Fibroblast of upper back skin (primary cell): Measurements from ENCODE around the gene FOCAD.

Experiments
- DNase-seq: peaks from one replicate; pipeline ENCODE4 v3.0.0-alpha.2; 2013

FOCAD gene

DNA sequence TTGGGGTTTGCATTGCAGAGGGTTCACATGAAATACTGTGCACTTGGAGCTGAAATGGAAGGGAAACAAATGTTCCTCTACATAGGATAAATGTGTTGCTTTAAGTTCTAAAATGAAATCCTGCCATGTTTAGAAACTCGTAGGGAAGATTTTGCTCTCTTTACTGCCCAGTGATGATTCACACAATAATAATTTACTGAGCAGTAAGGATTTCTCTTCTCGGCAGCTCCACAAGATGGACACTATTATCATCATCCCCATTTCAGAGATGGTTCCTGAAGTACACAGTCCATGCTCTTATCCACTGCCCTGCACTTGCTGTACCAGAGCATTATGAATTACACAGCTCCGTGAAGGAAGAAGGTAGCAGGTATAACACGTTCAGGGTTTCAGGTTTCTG, 343.2 kb downstream of the FOCAD start:
- peak; percentile 55 for DNase-seq

DNA sequence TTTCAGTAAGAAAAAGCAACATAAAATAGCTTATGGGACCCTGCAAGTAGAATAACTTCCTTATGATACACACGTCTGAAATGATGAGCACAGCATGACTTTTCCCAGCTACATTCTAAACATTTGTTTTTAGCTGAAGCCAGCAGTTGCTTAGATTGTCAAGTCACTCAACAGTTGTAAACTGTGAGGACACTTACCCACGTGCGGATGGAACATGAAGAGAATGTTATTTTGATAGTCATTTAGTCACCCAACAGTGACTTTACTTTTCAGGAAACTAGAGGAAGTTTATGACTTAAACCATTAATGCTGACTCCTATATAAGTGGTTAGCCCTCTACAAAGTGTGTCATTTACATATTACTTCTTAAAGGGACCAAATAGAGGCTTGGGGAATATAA, 344.4 kb downstream of the FOCAD start:
- no peak for DNase-seq

DNA sequence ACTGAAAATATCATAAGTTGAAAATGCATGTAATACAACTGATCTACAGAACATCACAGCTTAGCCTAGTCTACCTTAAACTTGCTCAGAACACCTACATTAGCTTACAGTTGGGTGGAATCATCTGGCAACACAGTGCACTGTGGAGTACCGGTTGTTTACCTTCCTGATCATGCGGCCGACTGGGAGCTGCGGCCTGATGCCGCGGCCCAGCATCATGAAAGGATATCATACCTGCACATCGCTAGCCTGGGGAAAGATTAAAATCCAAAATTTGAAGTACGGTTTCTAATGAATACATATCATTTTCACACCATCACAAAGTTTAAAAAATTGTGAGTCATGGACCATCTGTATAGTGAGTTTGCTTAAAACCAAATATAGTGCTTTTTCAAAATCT, 345.6 kb downstream of the FOCAD start:
- no peak for DNase-seq

DNA sequence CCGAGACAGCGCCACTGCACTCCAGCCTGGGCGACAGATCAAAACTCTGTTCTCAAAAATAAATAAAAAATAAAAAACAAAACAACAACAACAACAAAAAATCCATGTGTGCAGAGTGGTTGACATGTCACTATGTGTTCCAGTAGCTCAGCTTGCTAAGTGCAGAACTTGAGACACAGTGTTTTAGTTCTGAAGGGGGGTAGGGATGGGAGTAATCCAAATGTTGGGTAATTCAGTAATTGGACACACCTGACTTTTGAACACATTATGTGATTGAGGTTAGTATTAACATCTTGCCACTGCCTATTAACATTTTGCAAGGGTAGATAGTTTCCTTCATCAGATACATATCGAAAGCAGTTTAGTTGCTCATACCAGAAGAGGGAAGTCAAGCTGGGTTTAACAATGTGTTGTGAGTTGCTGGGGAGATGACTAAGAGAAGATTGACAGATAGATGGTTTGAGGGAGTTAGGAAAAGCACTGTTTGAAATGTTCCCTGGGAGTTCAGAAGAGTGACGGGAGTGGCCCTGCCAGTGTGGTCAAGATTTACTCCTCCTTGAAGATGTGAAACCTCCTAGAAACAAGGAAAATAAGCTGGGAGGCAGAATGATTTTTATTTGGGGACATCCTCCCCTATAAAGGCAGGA, 346.5 kb downstream of the FOCAD start:
- peak; percentile 61 for DNase-seq

- DNase-seq: peak; percentile 33
Observed at GRCh38 chr9:21031091-21031807, 347.2 kb downstream of the FOCAD start, which contains the start of gene HACD4. Gene HACD4, minus strand, starts transcription at chr9:21031640. Its CDS starts 50 bp downstream, at chr9:21031590.

DNA sequence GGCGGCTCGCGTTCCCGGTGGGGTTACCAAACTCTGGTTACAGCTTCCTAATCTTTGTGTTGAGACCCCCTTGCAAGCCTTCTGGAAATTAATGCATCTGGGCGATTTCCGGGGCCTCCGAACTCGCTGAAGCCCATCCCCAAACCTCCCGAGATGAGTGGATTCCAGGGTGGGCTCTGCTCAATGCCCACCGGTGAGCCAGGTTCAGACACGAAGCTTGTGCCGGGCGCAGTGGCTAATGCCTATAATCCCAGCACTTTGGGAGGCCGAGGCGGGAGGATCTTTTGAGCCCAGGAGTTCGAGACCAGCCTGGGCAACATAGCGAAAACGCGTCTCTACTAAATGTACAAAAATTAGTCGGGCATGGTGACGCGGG, 347.7 kb downstream of the FOCAD start:
- DNase-seq: no peak

DNA sequence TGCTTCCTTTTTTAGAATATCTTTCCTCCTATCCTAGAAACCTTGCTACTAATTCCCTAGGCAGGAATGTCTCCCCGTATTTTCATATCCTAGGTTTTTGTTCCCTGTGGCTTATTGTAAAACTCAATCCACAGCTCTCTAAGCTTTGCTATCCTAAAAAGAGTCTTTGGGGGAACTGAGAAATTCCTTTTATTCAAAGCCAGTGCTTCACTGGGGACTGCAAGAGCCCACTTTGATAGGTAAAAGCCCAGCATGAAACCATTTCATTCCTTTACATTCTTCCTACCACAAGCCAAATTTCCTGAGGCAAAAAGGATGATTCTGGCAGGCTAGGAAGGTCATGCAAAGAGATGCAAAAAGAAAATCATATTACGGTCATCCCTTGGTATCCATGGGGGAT, 353.2 kb downstream of the FOCAD start:
- no peak for DNase-seq

DNA sequence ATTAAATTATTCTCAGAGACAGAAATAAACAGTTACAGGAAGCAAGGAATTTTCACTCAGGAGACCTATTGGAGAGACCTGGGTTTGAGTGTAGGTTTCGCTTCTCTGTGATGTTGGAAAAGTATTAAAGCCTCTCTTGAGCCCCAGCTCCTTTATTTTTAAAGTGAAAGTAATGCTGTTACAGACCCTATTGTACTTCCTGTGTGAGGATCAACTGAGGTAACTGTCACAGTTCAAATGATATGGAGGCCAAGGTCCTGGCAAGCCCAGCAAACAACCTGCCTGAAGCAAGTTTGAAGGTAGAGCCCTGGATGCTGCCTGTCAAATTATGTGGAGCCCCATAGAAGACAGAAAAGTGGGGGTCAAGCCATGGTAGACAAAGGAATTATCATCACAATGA, 355.2 kb downstream of the FOCAD start:
- no peak for DNase-seq

DNA sequence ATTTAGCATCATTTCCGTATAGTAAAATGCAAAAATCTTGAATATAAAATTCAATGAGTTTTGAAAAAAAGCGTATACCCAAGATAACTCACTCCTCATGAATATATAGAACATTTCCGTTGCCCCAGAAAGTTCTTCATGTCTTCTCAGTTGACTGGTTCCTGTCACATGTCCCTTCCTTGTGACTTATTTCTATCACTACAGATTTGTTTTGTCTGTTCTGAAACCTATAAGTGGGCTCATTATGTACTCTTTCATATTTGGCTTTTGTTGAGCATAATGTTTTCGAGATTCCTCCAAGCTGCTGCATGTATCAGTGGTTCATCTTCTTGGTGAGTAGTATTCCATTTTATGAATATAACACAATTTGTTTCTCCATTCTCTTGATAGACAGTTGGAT, 358.4 kb downstream of the FOCAD start:
- DNase-seq: no peak

DNA sequence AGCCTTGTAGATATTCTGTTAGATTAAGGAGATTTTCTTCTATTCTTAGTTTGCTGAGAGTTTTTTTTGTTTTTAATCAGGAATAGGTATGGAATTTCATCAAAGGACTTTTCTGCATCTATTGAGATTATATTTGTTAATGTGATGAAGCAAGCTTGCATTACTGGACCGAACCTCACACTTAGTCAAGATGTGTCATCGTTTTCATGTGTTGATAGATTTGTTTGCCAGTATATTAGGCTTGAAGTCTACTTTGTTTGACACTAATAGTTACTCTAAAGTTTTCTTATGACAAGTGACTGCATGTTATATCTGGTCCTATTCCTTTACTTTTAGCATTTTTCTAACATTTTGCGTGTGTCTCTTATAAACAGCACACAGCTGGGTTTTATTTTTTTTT, 359.8 kb downstream of the FOCAD start:
- no peak for DNase-seq
